Endothelial cell of umbilical vein (primary cell): ENCODE measurements around the gene POLR1D. TPM values are rescaled to one million over a fixed set of nuclear protein-coding genes. Genes with fewer than 3 reads are reported as not detected.

Experiments used
- BruUV-seq: library from RNA; stranded (reverse); fragments of 400-500 nt; replicated peaks from 2 replicates; lab custom pipeline; 2021; lab: Mats Ljungman, UMichigan
- CTCF ChIA-PET: fragments of 300-600, 350-600 bp; sonication (Branson Sonifier 250); formaldehyde crosslinking; loops from one replicate; lab custom pipeline; 2021; ENCODE audit warnings: antibody characterized with exemption, inconsistent platforms; lab: Charles Lee
- POLR2A ChIA-PET: fragments of 300-600, 350-600 bp; sonication (Branson Sonifier 250); formaldehyde crosslinking; loops from one replicate; lab custom pipeline; 2021; ENCODE audit warnings: antibody characterized with exemption, inconsistent platforms; lab: Charles Lee
- DNase-seq: peaks from one replicate; pipeline ENCODE4 v3.0.0-alpha.2; 2011; ENCODE audit warnings: low read depth, low spot score
- FAIRE-seq: peaks from 2 replicates; lab custom pipeline; 2011; peaks lifted over from hg19 to GRCh38; lab: Jason Lieb, UNC
- H2AFZ ChIP-seq: 2 replicates; pipeline ENCODE4 v1.6.0; 2012; ENCODE audit warnings: low read depth, low read length, control low read depth, inconsistent platforms
- H3K27ac ChIP-seq: 2 replicates; pipeline ENCODE4 v1.5.1; 2011; ENCODE audit warnings: low read depth, mild to moderate bottlenecking, control low read depth, low read length, moderate library complexity; ENCODE audit not compliant: insufficient read depth
- H3K27me3 ChIP-seq, 2 experiments: 2 replicates each; pipeline versions ENCODE4 v1.6.0 to v1.6.1; 2011; ENCODE audit warnings: low read length in 2 of 2, mixed read lengths in 1 of 2; ENCODE audit not compliant: control insufficient read depth in 2 of 2, insufficient read depth in 2 of 2
- H3K36me3 ChIP-seq, 2 experiments: 2 replicates in 1 of 2; 3 replicates in 1 of 2; pipeline ENCODE4 v1.5.1; 2011; ENCODE audit warnings: low read length in 2 of 2, mild to moderate bottlenecking in 1 of 2, moderate library complexity in 1 of 2; ENCODE audit not compliant: control insufficient read depth in 2 of 2, insufficient read depth in 2 of 2; ENCODE audit errors: extremely low read depth in 1 of 2
- H3K4me1 ChIP-seq: 3 replicates; pipeline ENCODE4 v1.5.1; 2011; ENCODE audit warnings: mild to moderate bottlenecking, low read length; ENCODE audit not compliant: control insufficient read depth, insufficient read depth; ENCODE audit errors: extremely low read depth
- H3K4me2 ChIP-seq: 2 replicates; pipeline ENCODE4 v1.6.1; 2011; ENCODE audit warnings: low read length, control low read depth, mixed read lengths; ENCODE audit not compliant: insufficient read depth
- H3K4me3 ChIP-seq, 3 experiments: fragments of 200-600 bp in 1 of 3; sonication (generic), shearing (Covaris generic) in 1 of 3; replicated peaks in 1 of 3; 2 replicates each; pipeline ENCODE4 v1.5.1; 2011 to 2016; ENCODE audit warnings: control low read depth in 3 of 3, low read length in 3 of 3, mild to moderate bottlenecking in 2 of 3, inconsistent platforms in 1 of 3, low read depth in 1 of 3, moderate library complexity in 1 of 3; ENCODE audit not compliant: insufficient read depth in 1 of 3
- H3K79me2 ChIP-seq: 2 replicates; pipeline ENCODE4 v1.6.0; 2012; ENCODE audit warnings: low read length, inconsistent platforms; ENCODE audit not compliant: control insufficient read depth, insufficient read depth
- H3K9ac ChIP-seq: replicated peaks from 2 replicates; pipeline ENCODE3; 2011; ENCODE audit warnings: low read length, control low read depth; ENCODE audit not compliant: insufficient read depth; ENCODE audit errors: extremely low read depth
- H3K9me1 ChIP-seq: replicated peaks from 3 replicates; pipeline ENCODE4 v1.6.0; 2011; ENCODE audit warnings: mild to moderate bottlenecking, low read length; ENCODE audit not compliant: control insufficient read depth, insufficient read depth; ENCODE audit errors: extremely low read depth
- H3K9me3 ChIP-seq: replicated peaks from 2 replicates; pipeline ENCODE4 v1.5.1; 2012; ENCODE audit warnings: low read length, inconsistent platforms; ENCODE audit not compliant: control insufficient read depth, insufficient read depth
- H4K20me1 ChIP-seq: replicated peaks from 2 replicates; pipeline ENCODE3; 2011; ENCODE audit warnings: mild to moderate bottlenecking, low read length; ENCODE audit not compliant: control insufficient read depth, insufficient read depth; ENCODE audit errors: extremely low read depth
- CTCF ChIP-seq, 2 donors: IDR thresholded peaks; 1 replicate in 1 of 2; 2 replicates in 1 of 2; pipeline ENCODE4 v1.5.1; 2011; ENCODE audit warnings: low read length in 2 of 2, mild to moderate bottlenecking in 2 of 2, moderate library complexity in 2 of 2, control low read depth in 1 of 2, inconsistent platforms in 1 of 2, low read depth in 1 of 2; ENCODE audit not compliant: insufficient read depth in 1 of 2; ENCODE audit errors: extremely low read depth in 1 of 2
- EZH2 ChIP-seq: IDR thresholded peaks from 2 replicates; pipeline ENCODE4 v1.6.1; 2012; ENCODE audit warnings: borderline replicate concordance, low read depth, mild to moderate bottlenecking, moderate library complexity, low read length, inconsistent platforms; ENCODE audit not compliant: severe bottlenecking
- FOS ChIP-seq: IDR thresholded peaks from 2 replicates; pipeline ENCODE4 v1.6.1; 2011; ENCODE audit warnings: mild to moderate bottlenecking, low read length, moderate library complexity, borderline replicate concordance; ENCODE audit not compliant: insufficient read depth
- GATA2 ChIP-seq: IDR thresholded peaks from 2 replicates; pipeline ENCODE4 v1.7.0; 2011; ENCODE audit warnings: low read depth, mild to moderate bottlenecking, moderate library complexity, mixed read lengths, low read length; ENCODE audit not compliant: insufficient read length, insufficient read depth
- JUN ChIP-seq: IDR thresholded peaks from 2 replicates; pipeline ENCODE4 v1.6.1; 2011; ENCODE audit warnings: borderline replicate concordance, low read depth; ENCODE audit not compliant: insufficient read length, insufficient read depth
- MYC ChIP-seq: IDR thresholded peaks from one replicate; pipeline ENCODE4 v1.6.1; 2011; ENCODE audit warnings: mild to moderate bottlenecking, low read depth, low read length
- POLR2A ChIP-seq: IDR thresholded peaks from 2 replicates; pipeline ENCODE4 v1.6.1; 2012; ENCODE audit warnings: low read depth, mild to moderate bottlenecking, control low read depth, low read length
- POLR2AphosphoS5 ChIP-seq: IDR thresholded peaks from 2 replicates; pipeline ENCODE4 v1.6.1; 2012; ENCODE audit warnings: low read depth, mild to moderate bottlenecking, control low read depth, low read length, moderate library complexity; ENCODE audit not compliant: insufficient read depth
- dilution Hi-C: fragments of 300-500 bp; cut with MboI; formaldehyde crosslinking; loops from one replicate; pipeline ENCODE4 v1.15.0; 2019; ENCODE audit warnings: low sequenced_read_pairs; ENCODE audit not compliant: extremely low pct_ligation_motif_present
- intact Hi-C: fragments of 100-400 bp; cut with micrococcal nuclease; formaldehyde crosslinking; loops from one replicate; pipeline ENCODE4 v1.10.0; 2022
- polyA plus RNA-seq, 4 experiments: library from polyadenylated mRNA; depleted of rRNA in 3 of 4; stranded (reverse) in 3 of 4; unstranded in 1 of 4; fragments of >200 nt; gene quantifications; 2 replicates each; pipeline versions ENCODE4 v1.2.1 to v1.2.3, GENCODE V29; 2011 to 2012; ENCODE audit warnings: missing spikeins in 1 of 4
- total RNA-seq: library from RNA; stranded (reverse); gene quantifications from 2 replicates; pipeline ENCODE4 v1.2.3, GENCODE V29; 2021

Gene POLR1D
- total and polyA plus RNA-seq, 2 donors (not counting 3 experiments of a cell fraction or from before 2014, with no cell fraction given): 90.7 to 111 TPM

- Histone ChIP-seq H3K27ac (no peak overlapping the region), H3K9me1 (no peaks in the 10 kb centered on the region), H2AFZ (no peak overlapping the region), H3K4me3 (no peak overlapping the region), H3K79me2 (peaks cover 1% of the 10 kb centered on the region), H3K4me2 (no peak overlapping the region), H4K20me1 (no peaks in the 10 kb centered on the region), H3K27me3 (no peaks in the 10 kb centered on the region), H3K36me3 (peaks cover 2 to 3% of the 10 kb centered on the region in 2 experiments), H3K9me3 (no peaks in the 10 kb centered on the region), H3K9ac (no peak overlapping the region), H3K4me1 (no peaks in the 10 kb centered on the region)
- FAIRE-seq: no peak
- dilution Hi-C loops (no loop called here), intact Hi-C loops (no loop called here)
- ChIA-PET POLR2A (no interaction called here), CTCF (interaction anchor here (1.0 to 1.8 kb wide), 4 partner anchors 12 to 161 kb away, joined by 3 to 5 read pairs (median 4); no protein-coding TSS in a partner anchor)
- no TSS peak for BruUV-seq
- TF ChIP-seq CTCF (IDR thresholded peaks at IDR 0.05; ENCODE audit: extremely low read depth in 1 of 2, insufficient read depth in 1 of 2, low read depth in 1 of 2, low read length in 2 of 2): no peak
- no peak for TF ChIP-seq FOS
- TF ChIP-seq POLR2AphosphoS5: no peak
- no peak for TF ChIP-seq GATA2
- TF ChIP-seq MYC: no peak
- TF ChIP-seq JUN: no peak
- no peak for TF ChIP-seq EZH2
- TF ChIP-seq POLR2A: no peak
- DNase-seq: no peak
Measured at GRCh38 chr13:27665761-27666160, 44.1 kb downstream of the POLR1D start.
